GM19238 (cell line): ENCODE results near the gene ZNF674.
"Not testable (repeated sequence)": the region's sequence is repeated elsewhere in the genome, so short reads cannot be mapped to it uniquely, and the experiment has no call there.

Source experiments
- DNase-seq: peaks from one replicate; pipeline ENCODE4 v3.0.0; 2011; ENCODE audit warnings: low spot score; ENCODE audit not compliant: insufficient read length

Gene ZNF674

GRCh38 chrX:46478634-46479033 is 66.6 kb downstream of the ZNF674 start:
- DNase-seq = not testable (repeated sequence)

GRCh38 chrX:46477435-46477834 is 67.8 kb downstream of the ZNF674 start:
- DNase-seq = no peak

GRCh38 chrX:46465203-46465602 is 80.0 kb downstream of the ZNF674 start:
- no peak for DNase-seq

- DNase-seq = no peak
Measured at GRCh38 chrX:46463682-46464081, 81.5 kb downstream of the ZNF674 start.

- DNase-seq = no peak
Measured at GRCh38 chrX:46461660-46462191, 83.5 kb downstream of the ZNF674 start.

GRCh38 chrX:46460801-46461659 is 84.2 kb downstream of the ZNF674 start:
- not testable (repeated sequence) for DNase-seq

- no peak for DNase-seq
Measured at GRCh38 chrX:46459603-46460002, 85.6 kb downstream of the ZNF674 start.

- no peak for DNase-seq
Measured at GRCh38 chrX:46456125-46456922, 88.9 kb downstream of the ZNF674 start.
